SK-N-SH (cell line): ENCODE data around the gene KRTAP13-3. TPM values are rescaled to one million over a fixed set of nuclear protein-coding genes. Genes with fewer than 3 reads are reported as not detected.

Experiments used
- CTCF ChIA-PET: fragments of 300-600, 350-600 bp; formaldehyde crosslinking; extraction: SDS; loops from one replicate; lab custom pipeline; 2021; lab: Yijun Ruan, JAX
- POLR2A ChIA-PET: fragments of 350-600 bp; sonication (Branson Sonifier 250); formaldehyde crosslinking; extraction: SDS; loops from one replicate; lab custom pipeline; 2020; ENCODE audit warnings: antibody characterized with exemption, inconsistent platforms; lab: Yijun Ruan, JAX
- DNase-seq: peaks from one replicate; pipeline ENCODE4 v3.0.0; 2012
- H2AFZ ChIP-seq: fragments of 200-600 bp; sonication (generic); 2 replicates; pipeline ENCODE4 v1.8.1; 2016; ENCODE audit warnings: antibody characterized with exemption, mild to moderate bottlenecking, low read depth
- H3F3A ChIP-seq: fragments of 200-600 bp; sonication (generic); replicated peaks from 2 replicates; pipeline ENCODE3; 2016; ENCODE audit warnings: antibody characterized with exemption, mild to moderate bottlenecking; ENCODE audit not compliant: insufficient read depth
- H3K27ac ChIP-seq, 2 experiments: fragments of 200-500 bp in 1 of 2; fragments of 200-600 bp in 1 of 2; sonication (Bioruptor generic) in 1 of 2; sonication (generic), shearing (Covaris generic) in 1 of 2; 2 replicates each; pipeline versions ENCODE4 v1.5.1 to v1.6.1; 2014 to 2016; ENCODE audit warnings: low read depth in 2 of 2, inconsistent platforms in 1 of 2, low read length in 1 of 2, mild to moderate bottlenecking in 1 of 2, mixed read lengths in 1 of 2
- H3K27me3 ChIP-seq: fragments of 200-600 bp; sonication (generic), shearing (Covaris generic); 2 replicates; pipeline ENCODE4 v1.6.1; 2016; ENCODE audit warnings: mixed run types; ENCODE audit not compliant: insufficient read depth
- H3K36me3 ChIP-seq, 2 experiments: fragments of 200-500 bp in 1 of 2; fragments of 200-600 bp in 1 of 2; sonication (Bioruptor generic) in 1 of 2; sonication (generic) in 1 of 2; replicated peaks in 1 of 2; 2 replicates each; pipeline versions ENCODE3 to v1.5.1; 2014 to 2016; ENCODE audit warnings: low read length in 1 of 2, mild to moderate bottlenecking in 1 of 2; ENCODE audit not compliant: insufficient read depth in 2 of 2, control insufficient read depth in 1 of 2
- H3K4me1 ChIP-seq, 2 experiments: fragments of 200-500 bp in 1 of 2; fragments of 200-600 bp in 1 of 2; sonication (Bioruptor generic) in 1 of 2; sonication (generic), shearing (Covaris generic) in 1 of 2; 2 replicates each; pipeline versions ENCODE4 v1.5.1 to v1.6.1; 2014 to 2016; ENCODE audit warnings: low read depth in 1 of 2, low read length in 1 of 2, mixed run types in 1 of 2; ENCODE audit not compliant: insufficient read depth in 2 of 2, control insufficient read depth in 1 of 2
- H3K4me2 ChIP-seq: fragments of 200-600 bp; sonication (generic), shearing (Covaris generic); 2 replicates; pipeline ENCODE4 v1.6.1; 2017; ENCODE audit warnings: mixed run types
- H3K4me3 ChIP-seq, 2 experiments: fragments of 200-500 bp in 1 of 2; fragments of 200-600 bp in 1 of 2; sonication (Bioruptor generic) in 1 of 2; sonication (generic), shearing (Covaris generic) in 1 of 2; 2 replicates each; pipeline versions ENCODE4 v1.5.1 to v1.8.1; 2014 to 2016; ENCODE audit warnings: low read depth in 2 of 2, inconsistent platforms in 1 of 2, low read length in 1 of 2, mild to moderate bottlenecking in 1 of 2, mixed read lengths in 1 of 2, moderate library complexity in 1 of 2
- H3K79me2 ChIP-seq: fragments of 200-600 bp; sonication (generic); 2 replicates; pipeline ENCODE4 v1.8.1; 2017; ENCODE audit warnings: mild to moderate bottlenecking; ENCODE audit not compliant: insufficient read depth
- H3K9ac ChIP-seq: fragments of 200-600 bp; sonication (generic); 2 replicates; pipeline ENCODE4 v1.6.1; 2017; ENCODE audit warnings: mixed run types
- H3K9me2 ChIP-seq: fragments of 200-600 bp; sonication (generic); 2 replicates; pipeline ENCODE4 v1.6.1; 2017; ENCODE audit warnings: mixed run types
- H3K9me3 ChIP-seq: fragments of 200-600 bp; sonication (generic); 2 replicates; pipeline ENCODE4 v1.6.1; 2017; ENCODE audit warnings: mixed run types, mild to moderate bottlenecking, moderate library complexity
- H4K20me1 ChIP-seq: fragments of 200-600 bp; sonication (generic); 2 replicates; pipeline ENCODE4 v1.6.1; 2017; ENCODE audit warnings: mild to moderate bottlenecking, mixed run types; ENCODE audit not compliant: insufficient read depth
- CHD2 ChIP-seq: fragments of 150-350 bp; IDR thresholded peaks from 2 replicates; pipeline ENCODE4 v1.6.1; 2018; ENCODE audit warnings: low read length; ENCODE audit not compliant: partially characterized antibody
- ELF1 ChIP-seq: IDR thresholded peaks from 2 replicates; pipeline ENCODE4 v1.4.0; 2012
- GABPA ChIP-seq: IDR thresholded peaks from 2 replicates; pipeline ENCODE4 v1.4.0; 2012; ENCODE audit warnings: low read depth, mild to moderate bottlenecking
- GATA2 ChIP-seq: sonication (generic); formaldehyde crosslinking; IDR thresholded peaks from 2 replicates; pipeline ENCODE4 v1.5.0; 2020; ENCODE audit warnings: mild to moderate bottlenecking, missing genetic modification reagents
- JUND ChIP-seq: IDR thresholded peaks from 2 replicates; pipeline ENCODE4 v1.4.0; 2012
- MEF2A ChIP-seq: IDR thresholded peaks from 2 replicates; pipeline ENCODE4 v1.4.0; 2012; ENCODE audit warnings: low read depth, borderline replicate concordance
- NFIC ChIP-seq: IDR thresholded peaks from 2 replicates; pipeline ENCODE4 v1.4.0; 2012; ENCODE audit warnings: borderline replicate concordance
- RAD21 ChIP-seq: IDR thresholded peaks from 2 replicates; pipeline ENCODE4 v1.6.1; 2012; ENCODE audit warnings: mild to moderate bottlenecking, low read length
- RCOR1 ChIP-seq: fragments of 150-350 bp; IDR thresholded peaks from 2 replicates; pipeline ENCODE4 v1.6.1; 2017; ENCODE audit warnings: antibody characterized with exemption, low read length
- RFX5 ChIP-seq: IDR thresholded peaks from 2 replicates; pipeline ENCODE4 v1.6.1; 2012; ENCODE audit warnings: mild to moderate bottlenecking, improper control_type of control experiment, low read length
- RXRA ChIP-seq: IDR thresholded peaks from 2 replicates; pipeline ENCODE4 v1.4.0; 2012; ENCODE audit warnings: low read depth, mild to moderate bottlenecking, borderline replicate concordance
- SMC3 ChIP-seq: IDR thresholded peaks from 2 replicates; pipeline ENCODE4 v1.6.1; 2012; ENCODE audit warnings: low read depth, low read length, improper control_type of control experiment
- TCF12 ChIP-seq: IDR thresholded peaks from 2 replicates; pipeline ENCODE4 v1.4.0; 2012
- TEAD4 ChIP-seq: IDR thresholded peaks from 2 replicates; pipeline ENCODE4 v1.4.0; 2012; ENCODE audit warnings: mild to moderate bottlenecking, borderline replicate concordance; ENCODE audit not compliant: insufficient read depth
- WGBS: methylation state at CpG from one replicate; pipeline ENCODE4 v1.1.6; 2017; ENCODE audit warnings: low lambda C conversion rate; 5-methylcytosine and 5-hydroxymethylcytosine counted together
- polyA plus RNA-seq, 3 experiments: library from polyadenylated mRNA; depleted of rRNA; stranded (reverse); fragments of >200 nt; gene quantifications; 2 replicates each; pipeline ENCODE4 v1.2.3, GENCODE V29; 2012
- TF ChIP-seq, protein P1 (sequence below): fragments of 200-600 bp; sonication (generic); IDR thresholded peaks from 2 replicates; pipeline ENCODE4 v1.6.1; 2017; ENCODE audit warnings: antibody characterized with exemption, mild to moderate bottlenecking, moderate library complexity
- TF ChIP-seq, protein P2 (sequence below): IDR thresholded peaks from 2 replicates; pipeline ENCODE4 v1.4.0; 2012; ENCODE audit warnings: low read depth
- TF ChIP-seq, protein P3 (sequence below): IDR thresholded peaks from 2 replicates; pipeline ENCODE4 v1.4.0; 2012; ENCODE audit warnings: low read depth, borderline replicate concordance
- TF ChIP-seq, protein P4 (sequence below): IDR thresholded peaks from 2 replicates; pipeline ENCODE4 v1.6.1; 2012; ENCODE audit warnings: mild to moderate bottlenecking, low read depth, low read length, moderate library complexity

The KRTAP13-3 gene
- polyA plus RNA-seq, 1 of the 3 experiments (the other 2 are of a cell fraction): not detected

DNA sequence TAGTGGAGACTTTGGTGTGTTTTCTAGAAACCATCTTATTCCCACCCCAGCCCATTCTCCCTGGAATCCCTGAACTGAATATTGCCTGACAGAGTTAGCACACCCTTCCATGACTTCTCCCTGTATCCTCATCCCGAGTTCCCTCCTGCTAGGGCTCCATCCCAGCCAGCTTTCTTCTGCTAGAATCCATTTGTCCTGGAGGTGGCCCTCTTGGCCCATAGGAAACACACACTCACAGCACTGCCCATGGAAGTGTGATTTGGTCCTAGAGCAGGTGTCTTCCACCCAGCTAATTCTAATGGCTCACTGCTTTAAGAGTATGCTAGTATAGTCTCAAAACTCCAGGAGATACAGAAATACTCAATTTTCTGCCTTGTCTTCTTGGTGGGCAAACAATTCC, 18.5 kb upstream of the KRTAP13-3 start:
- no peaks in the 10 kb centered on the region for H3K9me2 ChIP-seq
- no peaks in the 10 kb centered on the region for H3K36me3 ChIP-seq
- no peaks in the 10 kb centered on the region for H3K79me2 ChIP-seq
- H3K4me1 ChIP-seq: no peaks in the 10 kb centered on the region
- 0% methylated on average over 1 of the region's 1 CpG for WGBS
- TF ChIP-seq TEAD4 (no peak), RAD21 (no peak)
- TF ChIP-seq, protein P1, sequence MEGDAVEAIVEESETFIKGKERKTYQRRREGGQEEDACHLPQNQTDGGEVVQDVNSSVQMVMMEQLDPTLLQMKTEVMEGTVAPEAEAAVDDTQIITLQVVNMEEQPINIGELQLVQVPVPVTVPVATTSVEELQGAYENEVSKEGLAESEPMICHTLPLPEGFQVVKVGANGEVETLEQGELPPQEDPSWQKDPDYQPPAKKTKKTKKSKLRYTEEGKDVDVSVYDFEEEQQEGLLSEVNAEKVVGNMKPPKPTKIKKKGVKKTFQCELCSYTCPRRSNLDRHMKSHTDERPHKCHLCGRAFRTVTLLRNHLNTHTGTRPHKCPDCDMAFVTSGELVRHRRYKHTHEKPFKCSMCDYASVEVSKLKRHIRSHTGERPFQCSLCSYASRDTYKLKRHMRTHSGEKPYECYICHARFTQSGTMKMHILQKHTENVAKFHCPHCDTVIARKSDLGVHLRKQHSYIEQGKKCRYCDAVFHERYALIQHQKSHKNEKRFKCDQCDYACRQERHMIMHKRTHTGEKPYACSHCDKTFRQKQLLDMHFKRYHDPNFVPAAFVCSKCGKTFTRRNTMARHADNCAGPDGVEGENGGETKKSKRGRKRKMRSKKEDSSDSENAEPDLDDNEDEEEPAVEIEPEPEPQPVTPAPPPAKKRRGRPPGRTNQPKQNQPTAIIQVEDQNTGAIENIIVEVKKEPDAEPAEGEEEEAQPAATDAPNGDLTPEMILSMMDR: peak; percentile 26; the same call in 1 of the 2 replicates
- no peaks in the 10 kb centered on the region for H3K9me3 ChIP-seq
- H3K27ac ChIP-seq: no peak overlapping the region
- H3K4me3 ChIP-seq: no peak overlapping the region
- H3F3A ChIP-seq: no peaks in the 10 kb centered on the region
- no peak for DNase-seq
- H3K4me2 ChIP-seq: no peak overlapping the region
- H2AFZ ChIP-seq: no peak overlapping the region
- ChIA-PET CTCF (interaction anchor here (1.5 kb wide), 1 partner anchor 59 kb away, joined by 5 read pairs; no protein-coding TSS in a partner anchor), POLR2A (no interaction called here)
- peaks cover 5% of the 10 kb centered on the region; the same call in 1 of the 2 replicates for H3K27me3 ChIP-seq
- H4K20me1 ChIP-seq: no peaks in the 10 kb centered on the region
- no peak overlapping the region for H3K9ac ChIP-seq

DNA sequence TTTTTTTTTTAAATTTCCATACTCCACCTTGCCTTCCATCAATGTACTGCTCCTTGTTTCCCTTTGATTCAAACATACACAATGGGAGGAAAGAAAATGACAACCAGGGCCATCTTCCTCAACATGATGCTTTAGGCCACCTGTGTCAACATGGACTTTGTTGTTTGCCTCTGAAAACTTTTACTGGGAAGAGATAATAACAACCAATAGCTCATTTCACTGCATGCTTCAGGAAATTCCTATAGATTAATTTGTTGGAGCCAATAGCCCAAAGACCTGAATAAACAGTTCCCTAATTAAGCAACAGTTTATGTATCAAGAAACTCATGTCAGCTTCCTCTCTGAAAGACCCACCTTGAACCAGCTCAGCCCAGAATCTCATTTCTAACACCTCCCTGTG, 17.5 kb upstream of the KRTAP13-3 start:
- no peak overlapping the region for H3K9ac ChIP-seq
- H3K4me2 ChIP-seq: no peak overlapping the region
- ChIA-PET POLR2A (no interaction called here), CTCF (interaction anchor here (1.2 to 1.5 kb wide), 3 partner anchors 10 to 60 kb away, joined by 3 to 5 read pairs (median 4); no protein-coding TSS in a partner anchor)
- DNase-seq: no peak
- H3K27me3 ChIP-seq: peaks cover 5% of the 10 kb centered on the region; the same call in 1 of the 2 replicates
- H2AFZ ChIP-seq: no peak overlapping the region
- TF ChIP-seq JUND: no peak
- no peak for TF ChIP-seq RXRA
- TF ChIP-seq TCF12: no peak
- TF ChIP-seq SMC3: no peak
- TF ChIP-seq, protein P2, sequence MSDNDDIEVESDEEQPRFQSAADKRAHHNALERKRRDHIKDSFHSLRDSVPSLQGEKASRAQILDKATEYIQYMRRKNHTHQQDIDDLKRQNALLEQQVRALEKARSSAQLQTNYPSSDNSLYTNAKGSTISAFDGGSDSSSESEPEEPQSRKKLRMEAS: no peak
- TF ChIP-seq CHD2: no peak
- TF ChIP-seq GATA2 (CRISPR knock-in tag): no peak
- TF ChIP-seq, protein P3, sequence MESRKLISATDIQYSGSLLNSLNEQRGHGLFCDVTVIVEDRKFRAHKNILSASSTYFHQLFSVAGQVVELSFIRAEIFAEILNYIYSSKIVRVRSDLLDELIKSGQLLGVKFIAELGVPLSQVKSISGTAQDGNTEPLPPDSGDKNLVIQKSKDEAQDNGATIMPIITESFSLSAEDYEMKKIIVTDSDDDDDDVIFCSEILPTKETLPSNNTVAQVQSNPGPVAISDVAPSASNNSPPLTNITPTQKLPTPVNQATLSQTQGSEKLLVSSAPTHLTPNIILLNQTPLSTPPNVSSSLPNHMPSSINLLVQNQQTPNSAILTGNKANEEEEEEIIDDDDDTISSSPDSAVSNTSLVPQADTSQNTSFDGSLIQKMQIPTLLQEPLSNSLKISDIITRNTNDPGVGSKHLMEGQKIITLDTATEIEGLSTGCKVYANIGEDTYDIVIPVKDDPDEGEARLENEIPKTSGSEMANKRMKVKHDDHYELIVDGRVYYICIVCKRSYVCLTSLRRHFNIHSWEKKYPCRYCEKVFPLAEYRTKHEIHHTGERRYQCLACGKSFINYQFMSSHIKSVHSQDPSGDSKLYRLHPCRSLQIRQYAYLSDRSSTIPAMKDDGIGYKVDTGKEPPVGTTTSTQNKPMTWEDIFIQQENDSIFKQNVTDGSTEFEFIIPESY: no peak
- no peak for TF ChIP-seq RCOR1
- no peak for TF ChIP-seq RAD21
- no peak for TF ChIP-seq GABPA
- TF ChIP-seq, protein P4, sequence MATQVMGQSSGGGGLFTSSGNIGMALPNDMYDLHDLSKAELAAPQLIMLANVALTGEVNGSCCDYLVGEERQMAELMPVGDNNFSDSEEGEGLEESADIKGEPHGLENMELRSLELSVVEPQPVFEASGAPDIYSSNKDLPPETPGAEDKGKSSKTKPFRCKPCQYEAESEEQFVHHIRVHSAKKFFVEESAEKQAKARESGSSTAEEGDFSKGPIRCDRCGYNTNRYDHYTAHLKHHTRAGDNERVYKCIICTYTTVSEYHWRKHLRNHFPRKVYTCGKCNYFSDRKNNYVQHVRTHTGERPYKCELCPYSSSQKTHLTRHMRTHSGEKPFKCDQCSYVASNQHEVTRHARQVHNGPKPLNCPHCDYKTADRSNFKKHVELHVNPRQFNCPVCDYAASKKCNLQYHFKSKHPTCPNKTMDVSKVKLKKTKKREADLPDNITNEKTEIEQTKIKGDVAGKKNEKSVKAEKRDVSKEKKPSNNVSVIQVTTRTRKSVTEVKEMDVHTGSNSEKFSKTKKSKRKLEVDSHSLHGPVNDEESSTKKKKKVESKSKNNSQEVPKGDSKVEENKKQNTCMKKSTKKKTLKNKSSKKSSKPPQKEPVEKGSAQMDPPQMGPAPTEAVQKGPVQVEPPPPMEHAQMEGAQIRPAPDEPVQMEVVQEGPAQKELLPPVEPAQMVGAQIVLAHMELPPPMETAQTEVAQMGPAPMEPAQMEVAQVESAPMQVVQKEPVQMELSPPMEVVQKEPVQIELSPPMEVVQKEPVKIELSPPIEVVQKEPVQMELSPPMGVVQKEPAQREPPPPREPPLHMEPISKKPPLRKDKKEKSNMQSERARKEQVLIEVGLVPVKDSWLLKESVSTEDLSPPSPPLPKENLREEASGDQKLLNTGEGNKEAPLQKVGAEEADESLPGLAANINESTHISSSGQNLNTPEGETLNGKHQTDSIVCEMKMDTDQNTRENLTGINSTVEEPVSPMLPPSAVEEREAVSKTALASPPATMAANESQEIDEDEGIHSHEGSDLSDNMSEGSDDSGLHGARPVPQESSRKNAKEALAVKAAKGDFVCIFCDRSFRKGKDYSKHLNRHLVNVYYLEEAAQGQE: no peak
- TF ChIP-seq MEF2A: no peak
- no peak for TF ChIP-seq ELF1
- TF ChIP-seq NFIC: no peak
- no peak for TF ChIP-seq RFX5
- no peaks in the 10 kb centered on the region for H4K20me1 ChIP-seq
- no peaks in the 10 kb centered on the region for H3K4me1 ChIP-seq
- no peaks in the 10 kb centered on the region for H3K36me3 ChIP-seq
- no peak overlapping the region for H3K4me3 ChIP-seq
- no peaks in the 10 kb centered on the region for H3K79me2 ChIP-seq
- H3K9me2 ChIP-seq: no peaks in the 10 kb centered on the region
- no peak overlapping the region for H3K27ac ChIP-seq
- no peaks in the 10 kb centered on the region for H3K9me3 ChIP-seq
- H3F3A ChIP-seq: no peaks in the 10 kb centered on the region
